ENCODE data around the gene ITPR2.

GRCh38 chr12:26465419-26466097 lies 367.4 kb downstream of the ITPR2 start:
- TF ChIP-seq, protein P1, sequence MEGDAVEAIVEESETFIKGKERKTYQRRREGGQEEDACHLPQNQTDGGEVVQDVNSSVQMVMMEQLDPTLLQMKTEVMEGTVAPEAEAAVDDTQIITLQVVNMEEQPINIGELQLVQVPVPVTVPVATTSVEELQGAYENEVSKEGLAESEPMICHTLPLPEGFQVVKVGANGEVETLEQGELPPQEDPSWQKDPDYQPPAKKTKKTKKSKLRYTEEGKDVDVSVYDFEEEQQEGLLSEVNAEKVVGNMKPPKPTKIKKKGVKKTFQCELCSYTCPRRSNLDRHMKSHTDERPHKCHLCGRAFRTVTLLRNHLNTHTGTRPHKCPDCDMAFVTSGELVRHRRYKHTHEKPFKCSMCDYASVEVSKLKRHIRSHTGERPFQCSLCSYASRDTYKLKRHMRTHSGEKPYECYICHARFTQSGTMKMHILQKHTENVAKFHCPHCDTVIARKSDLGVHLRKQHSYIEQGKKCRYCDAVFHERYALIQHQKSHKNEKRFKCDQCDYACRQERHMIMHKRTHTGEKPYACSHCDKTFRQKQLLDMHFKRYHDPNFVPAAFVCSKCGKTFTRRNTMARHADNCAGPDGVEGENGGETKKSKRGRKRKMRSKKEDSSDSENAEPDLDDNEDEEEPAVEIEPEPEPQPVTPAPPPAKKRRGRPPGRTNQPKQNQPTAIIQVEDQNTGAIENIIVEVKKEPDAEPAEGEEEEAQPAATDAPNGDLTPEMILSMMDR (IDR thresholded peaks at IDR 0.05), result no peak
- no peak for TF ChIP-seq POLR2A (IDR thresholded peaks at IDR 0.05)
